Peyer's patch (tissue), 4 donors: Measurements from ENCODE around the gene NBAS.

Source experiments
- POLR2A ChIP-seq, 2 donors: fragments of 450-650 bp; IDR thresholded peaks; one replicate each; pipeline ENCODE4 v1.5.1; 2017; ENCODE audit warnings: antibody characterized with exemption in 2 of 2, mild to moderate bottlenecking in 2 of 2, moderate library complexity in 2 of 2
- TF ChIP-seq, protein P1 (sequence below), 6 experiments: fragments of 450-650 bp in 4 of 6; fragments of 200-600 bp in 2 of 6; sonication (generic) in 1 of 6; IDR thresholded peaks; one replicate each; pipeline ENCODE4 v1.5.1; 2017 to 2019; ENCODE audit warnings: antibody characterized with exemption in 6 of 6, mild to moderate bottlenecking in 3 of 6, moderate library complexity in 1 of 6

DNA sequence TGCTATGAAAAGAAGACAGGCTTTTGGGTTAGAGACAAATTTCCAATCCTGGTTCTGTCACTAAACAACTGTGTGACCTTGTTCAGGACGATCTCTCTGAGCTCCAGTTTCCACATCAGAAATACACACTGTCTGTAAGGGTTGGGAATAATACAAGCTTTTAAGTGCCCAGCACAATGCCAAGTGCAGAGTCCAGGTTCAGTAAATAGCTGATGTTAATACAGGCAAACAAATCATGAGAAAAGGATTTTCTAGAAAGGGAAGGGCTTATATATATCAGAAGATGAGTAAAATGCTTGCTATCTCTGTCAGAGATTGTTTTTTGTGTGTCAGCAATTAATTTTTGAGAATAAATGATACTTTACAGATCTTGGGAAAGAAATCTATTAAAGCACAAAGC lies 388.3 kb downstream of the NBAS start:
- TF ChIP-seq, protein P1, sequence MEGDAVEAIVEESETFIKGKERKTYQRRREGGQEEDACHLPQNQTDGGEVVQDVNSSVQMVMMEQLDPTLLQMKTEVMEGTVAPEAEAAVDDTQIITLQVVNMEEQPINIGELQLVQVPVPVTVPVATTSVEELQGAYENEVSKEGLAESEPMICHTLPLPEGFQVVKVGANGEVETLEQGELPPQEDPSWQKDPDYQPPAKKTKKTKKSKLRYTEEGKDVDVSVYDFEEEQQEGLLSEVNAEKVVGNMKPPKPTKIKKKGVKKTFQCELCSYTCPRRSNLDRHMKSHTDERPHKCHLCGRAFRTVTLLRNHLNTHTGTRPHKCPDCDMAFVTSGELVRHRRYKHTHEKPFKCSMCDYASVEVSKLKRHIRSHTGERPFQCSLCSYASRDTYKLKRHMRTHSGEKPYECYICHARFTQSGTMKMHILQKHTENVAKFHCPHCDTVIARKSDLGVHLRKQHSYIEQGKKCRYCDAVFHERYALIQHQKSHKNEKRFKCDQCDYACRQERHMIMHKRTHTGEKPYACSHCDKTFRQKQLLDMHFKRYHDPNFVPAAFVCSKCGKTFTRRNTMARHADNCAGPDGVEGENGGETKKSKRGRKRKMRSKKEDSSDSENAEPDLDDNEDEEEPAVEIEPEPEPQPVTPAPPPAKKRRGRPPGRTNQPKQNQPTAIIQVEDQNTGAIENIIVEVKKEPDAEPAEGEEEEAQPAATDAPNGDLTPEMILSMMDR (IDR thresholded peaks at IDR 0.05) = no peak
- TF ChIP-seq POLR2A (IDR thresholded peaks at IDR 0.05) = no peak
